ENCODE data around the gene ZSCAN5A.
"Not testable (repeated sequence)": the region's sequence is repeated elsewhere in the genome, so short reads cannot be mapped to it uniquely, and the experiment has no call there.

The ZSCAN5A gene, protein sequence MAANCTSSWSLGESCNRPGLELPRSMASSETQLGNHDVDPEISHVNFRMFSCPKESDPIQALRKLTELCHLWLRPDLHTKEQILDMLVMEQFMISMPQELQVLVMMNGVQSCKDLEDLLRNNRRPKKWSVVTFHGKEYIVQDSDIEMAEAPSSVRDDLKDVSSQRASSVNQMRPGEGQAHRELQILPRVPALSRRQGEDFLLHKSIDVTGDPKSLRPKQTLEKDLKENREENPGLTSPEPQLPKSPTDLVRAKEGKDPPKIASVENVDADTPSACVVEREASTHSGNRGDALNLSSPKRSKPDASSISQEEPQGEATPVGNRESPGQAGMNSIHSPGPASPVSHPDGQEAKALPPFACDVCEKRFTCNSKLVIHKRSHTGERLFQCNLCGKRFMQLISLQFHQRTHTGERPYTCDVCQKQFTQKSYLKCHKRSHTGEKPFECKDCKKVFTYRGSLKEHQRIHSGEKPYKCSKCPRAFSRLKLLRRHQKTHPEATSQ

DNA sequence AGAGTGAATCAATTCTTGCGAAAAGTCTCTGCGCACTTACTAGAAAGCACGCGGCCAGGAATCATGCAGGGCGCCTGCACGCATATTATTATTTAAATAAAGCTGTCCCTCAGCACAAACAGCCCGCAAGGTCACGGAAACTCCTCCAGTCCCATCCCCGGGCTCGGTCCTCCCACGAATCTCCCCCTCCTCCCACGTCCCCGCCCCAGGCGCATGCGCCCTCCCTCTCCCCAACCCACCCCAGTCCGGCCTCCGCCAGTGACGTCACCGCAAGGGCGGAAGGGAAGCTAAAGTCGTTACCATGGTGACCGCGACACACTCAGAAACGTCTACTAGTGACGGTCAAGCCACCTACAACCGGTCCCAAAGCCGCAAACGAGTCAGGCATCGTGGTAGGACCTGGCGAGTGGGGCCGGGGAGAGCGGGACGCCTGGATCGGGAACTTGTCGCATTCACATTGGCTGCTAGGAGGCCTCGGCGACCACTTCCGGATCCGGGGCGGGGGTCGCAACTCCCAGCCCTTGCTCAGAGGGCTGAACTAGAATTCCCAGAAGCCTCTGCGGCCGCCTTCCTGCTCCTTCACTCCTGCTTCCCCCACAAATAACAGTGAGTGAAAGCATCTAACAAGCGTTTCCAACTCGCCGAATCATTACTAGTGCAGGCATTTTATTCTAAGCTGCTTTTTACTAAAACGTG, at the start of gene ZSCAN5A:
Gene ZSCAN5A, minus strand, starts transcription at position 459 of the 696 bp plus-strand sequence. CDS start 89,793 bp downstream, outside the sequence.
- peak; percentile 99 for DNase-seq (ENCODE audit: low spot score)

DNA sequence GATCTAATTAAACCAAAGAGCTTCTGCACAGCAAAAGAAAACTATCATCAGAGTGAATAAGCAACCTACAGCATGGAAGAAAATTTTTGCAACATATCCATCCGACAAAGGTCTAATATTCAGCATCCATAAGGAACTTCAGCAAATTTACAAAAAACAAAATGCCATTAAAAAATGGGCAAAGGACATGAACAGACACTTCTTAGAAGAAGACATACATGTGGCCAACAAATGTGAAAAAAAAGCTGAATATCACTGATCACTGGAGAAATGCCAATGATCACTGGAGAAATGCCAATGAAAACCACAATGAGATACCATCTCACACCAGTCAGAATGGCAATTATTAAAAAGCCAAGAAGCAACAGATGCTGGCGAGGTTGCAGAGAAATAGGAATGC, 46.2 kb upstream of the ZSCAN5A start:
- DNase-seq (ENCODE audit: low spot score): no peak

DNA sequence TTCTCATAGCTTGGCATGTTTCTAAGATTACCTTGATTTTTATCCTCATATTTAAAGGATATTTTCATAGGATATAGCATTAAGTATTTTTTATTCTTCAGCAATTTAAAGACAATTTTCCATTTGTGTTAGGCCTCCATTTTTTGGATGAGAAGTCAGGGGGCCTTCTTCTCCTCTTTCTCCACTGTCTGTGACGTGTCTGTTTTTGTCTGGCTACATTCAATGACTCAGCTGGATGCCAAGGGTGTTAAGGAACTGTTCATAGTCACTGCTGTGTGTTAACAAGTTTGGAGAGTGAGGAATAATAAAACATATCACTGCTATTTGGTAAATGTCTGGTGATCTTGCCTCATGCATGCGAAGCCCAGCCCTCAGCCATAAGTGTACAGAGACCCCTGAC, 42.3 kb upstream of the ZSCAN5A start:
- no peak for DNase-seq (ENCODE audit: low spot score)

DNA sequence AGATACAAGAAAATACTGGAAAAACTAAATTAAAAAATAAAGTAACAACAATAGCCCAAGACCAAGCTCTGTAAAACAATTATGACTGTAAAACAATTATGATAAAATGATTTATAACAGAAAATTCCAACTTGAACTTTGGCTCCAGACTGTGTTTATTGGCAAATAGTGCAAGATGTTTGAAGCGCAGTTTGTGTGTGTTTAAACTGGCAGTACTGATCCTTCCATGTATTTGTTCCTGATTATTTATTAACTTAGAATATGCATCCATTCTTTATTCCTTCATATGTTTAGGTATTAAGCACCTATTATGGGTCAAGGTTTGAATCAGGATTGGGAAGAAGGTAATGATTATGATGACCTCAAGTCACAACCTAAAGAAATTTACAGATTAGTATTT, 40.9 kb upstream of the ZSCAN5A start:
- no peak for DNase-seq (ENCODE audit: low spot score)

DNA sequence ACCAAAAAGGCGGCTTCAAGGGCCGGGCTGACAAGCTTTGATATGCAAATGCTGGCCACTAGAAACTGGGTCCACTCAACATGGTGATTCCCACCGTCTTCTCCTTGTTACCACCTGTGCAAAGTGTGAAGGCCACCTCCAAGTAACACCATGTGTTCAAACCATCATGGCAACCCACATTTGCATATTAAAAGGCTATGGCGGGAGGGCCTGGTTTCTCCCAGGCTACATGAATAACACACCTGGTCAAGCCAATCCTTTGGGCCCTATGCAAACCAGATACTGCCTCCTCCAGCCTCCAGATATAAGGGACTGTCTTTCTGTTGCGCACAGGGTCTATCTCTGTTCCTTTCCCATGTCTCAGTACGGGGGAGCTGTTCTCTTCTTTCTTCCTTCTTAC, 36.6 kb upstream of the ZSCAN5A start:
- DNase-seq (ENCODE audit: low spot score): no peak

DNA sequence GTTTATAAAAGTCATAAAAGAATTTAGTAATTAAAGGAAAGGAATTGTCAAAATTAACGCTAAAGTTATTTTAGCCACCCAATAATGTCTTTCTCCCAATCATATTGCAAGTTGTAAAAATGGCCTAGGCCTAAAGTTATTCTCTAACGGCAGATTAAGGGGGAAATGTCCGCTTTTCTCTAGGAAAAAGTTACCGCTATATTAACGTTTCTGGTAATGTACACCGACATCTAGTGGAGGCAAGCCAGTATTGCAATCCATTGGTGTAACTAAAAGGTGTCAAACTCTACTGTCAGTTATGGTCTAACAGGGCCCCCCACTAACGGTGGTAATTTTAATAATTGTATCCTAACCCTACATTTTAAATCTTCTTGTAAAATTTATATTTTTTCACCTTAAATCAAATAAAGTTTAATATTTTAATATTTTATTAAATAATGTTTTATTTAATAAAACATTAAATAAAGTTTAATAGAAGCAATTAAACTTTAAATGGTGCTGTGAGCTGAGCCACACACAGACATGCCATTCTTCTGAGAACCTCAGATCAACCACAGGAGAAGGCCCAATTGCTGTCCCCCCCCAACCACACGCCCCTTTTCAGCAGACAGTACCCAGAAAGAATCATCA, 35.9 kb upstream of the ZSCAN5A start:
- no peak for DNase-seq (ENCODE audit: low spot score)

DNA sequence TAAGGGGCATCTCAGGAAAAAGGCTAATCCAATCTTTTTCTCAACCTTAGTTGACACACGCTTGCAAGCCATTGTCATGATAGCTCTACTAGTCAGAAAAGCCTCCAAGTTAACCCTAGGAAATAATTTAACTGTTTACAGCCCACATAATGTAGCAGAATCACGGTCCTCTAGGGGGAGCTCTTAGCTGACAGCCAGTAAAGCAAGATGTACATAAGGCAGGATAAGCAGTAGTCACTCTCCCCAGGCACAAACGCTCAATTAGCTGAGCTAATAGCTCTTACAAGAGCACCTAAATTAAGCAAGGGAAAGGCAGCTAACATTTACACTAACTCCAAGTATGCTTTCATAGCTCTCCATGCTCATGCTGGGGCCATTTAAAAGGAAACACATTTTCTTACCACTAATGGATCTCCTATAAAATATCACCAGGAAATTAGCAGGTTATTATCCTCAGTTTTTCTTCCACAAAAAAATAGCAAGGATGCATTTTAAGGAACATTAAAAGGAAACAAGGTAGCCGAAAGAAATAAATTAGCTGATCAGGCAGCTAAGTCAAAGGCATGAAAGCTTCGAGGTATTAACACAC, 33.7 kb upstream of the ZSCAN5A start:
- no peak for DNase-seq (ENCODE audit: low spot score)

DNA sequence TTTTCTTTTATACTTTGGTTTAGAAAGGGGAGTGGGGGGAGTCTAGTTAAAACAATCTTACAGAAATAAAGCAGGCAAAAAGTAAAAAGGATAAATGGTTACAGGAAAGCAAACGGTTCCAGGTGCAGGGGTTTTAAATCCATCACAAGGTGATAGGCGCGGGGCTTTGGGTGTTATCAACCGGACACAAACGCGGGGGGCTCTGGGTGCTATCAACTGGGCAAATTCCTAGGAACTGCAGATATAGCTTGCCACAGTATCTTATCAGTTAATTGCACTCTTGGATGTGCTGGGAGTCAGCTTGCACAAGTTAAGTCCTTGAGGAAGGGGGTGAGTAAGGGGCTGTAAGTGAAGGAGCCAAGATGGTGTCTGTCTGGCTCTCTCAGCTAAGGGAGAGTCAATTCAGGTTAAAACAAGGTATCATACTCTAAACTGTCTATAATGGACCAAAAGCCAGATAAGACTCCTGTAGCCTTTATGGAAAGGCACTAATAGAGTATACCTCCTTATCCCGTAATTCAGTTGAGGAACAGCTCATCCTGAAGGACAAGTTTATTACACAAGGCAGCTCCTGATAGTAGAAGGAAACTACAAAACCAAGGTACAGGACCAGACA, 32.6 kb upstream of the ZSCAN5A start:
- no peak for DNase-seq (ENCODE audit: low spot score)

DNA sequence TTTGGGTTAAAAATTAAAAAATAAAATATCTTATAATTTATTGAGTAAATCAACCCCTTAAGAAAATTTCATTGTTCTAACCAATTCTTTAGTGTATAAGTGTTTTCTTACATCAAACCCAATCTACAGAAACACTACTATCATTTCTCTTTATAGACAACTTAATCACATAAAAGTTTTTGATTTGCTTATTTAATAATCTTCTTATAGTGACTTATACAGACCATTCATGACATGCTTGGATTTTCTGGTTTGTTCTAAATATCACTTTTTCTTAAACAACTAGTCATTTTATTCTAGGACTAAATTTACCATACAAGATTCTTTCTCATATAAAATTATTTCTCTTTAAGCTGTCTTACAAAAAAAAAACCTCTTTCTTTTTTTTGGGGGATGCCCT, 27.3 kb upstream of the ZSCAN5A start:
- DNase-seq (ENCODE audit: low spot score): no peak

DNA sequence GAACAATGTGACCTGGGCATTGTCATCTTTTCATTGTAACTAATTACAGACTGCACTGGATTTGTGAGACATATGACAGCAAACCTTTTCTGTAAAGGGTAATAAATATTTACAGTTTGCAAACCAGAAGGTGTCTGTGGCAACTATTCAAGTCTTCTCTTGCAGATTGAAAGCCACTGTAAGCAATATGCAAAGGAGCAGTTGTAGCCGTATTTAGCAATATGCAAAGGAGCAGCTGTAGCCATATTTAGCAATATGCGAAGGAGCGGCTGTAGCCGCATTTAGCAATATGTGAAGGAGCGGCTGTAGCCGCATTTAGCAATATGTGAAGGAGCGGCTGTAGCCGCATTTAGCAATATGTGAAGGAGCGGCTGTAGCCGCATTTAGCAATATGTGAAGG, 24.4 kb upstream of the ZSCAN5A start:
- not testable (repeated sequence) for DNase-seq (ENCODE audit: low spot score)

DNA sequence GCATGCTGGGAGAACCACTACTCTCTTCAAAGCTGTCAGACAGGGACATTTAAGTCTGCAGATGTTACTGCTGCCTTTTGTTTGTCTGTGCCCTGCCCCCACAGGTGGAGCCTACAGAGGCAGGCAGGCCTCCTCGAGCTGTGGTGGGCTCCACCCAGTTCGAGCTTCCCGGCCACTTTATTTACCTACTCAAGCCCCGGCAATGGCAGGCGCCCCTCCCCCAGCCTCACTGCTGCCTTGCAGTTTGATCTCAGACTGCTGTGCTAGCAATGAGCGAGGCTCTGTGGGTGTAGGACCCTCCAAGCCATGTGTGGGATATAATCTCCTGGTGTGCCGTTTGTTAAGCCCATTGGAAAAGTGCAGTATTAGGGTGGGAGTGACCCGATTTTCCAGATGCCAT, 22.4 kb upstream of the ZSCAN5A start:
- DNase-seq (ENCODE audit: low spot score): not testable (repeated sequence)

DNA sequence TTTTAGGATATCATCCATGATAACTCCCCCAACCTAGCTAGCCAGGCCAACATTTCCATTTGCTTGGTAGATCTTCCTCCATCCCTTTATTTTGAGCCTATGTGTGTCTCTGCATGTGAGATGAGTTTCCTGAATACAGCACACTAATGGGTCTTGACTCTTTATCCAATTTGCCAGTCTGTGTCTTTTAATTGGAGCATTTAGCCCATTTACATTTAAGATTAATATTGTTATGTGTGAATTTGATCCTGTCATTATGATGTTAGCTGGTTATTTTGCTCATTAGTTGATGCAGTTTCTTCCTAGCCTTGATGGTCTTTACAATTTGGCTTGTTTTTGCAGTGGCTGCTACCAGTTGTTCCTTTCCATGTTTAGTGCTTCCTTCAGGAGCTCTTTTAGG, 20.7 kb upstream of the ZSCAN5A start:
- DNase-seq (ENCODE audit: low spot score): not testable (repeated sequence)

DNA sequence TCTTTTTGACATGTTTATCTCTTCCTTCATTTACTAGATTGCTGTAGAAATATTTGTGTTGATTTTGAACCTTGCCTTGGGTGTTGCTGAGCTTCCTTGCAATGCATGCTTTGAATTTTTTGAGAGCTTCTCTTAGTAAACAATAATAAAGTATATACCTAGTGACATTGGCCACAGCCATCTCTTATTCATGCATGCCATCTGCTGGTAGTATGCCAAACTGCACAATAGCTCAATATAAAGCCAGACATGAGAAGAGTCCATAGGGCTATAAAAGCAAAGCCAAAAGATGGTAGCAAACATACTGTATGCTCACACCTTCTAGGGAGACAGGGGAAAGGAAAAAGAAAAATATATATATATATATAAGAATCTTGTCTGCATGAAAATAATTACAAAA, 18.9 kb upstream of the ZSCAN5A start:
- no peak for DNase-seq (ENCODE audit: low spot score)

DNA sequence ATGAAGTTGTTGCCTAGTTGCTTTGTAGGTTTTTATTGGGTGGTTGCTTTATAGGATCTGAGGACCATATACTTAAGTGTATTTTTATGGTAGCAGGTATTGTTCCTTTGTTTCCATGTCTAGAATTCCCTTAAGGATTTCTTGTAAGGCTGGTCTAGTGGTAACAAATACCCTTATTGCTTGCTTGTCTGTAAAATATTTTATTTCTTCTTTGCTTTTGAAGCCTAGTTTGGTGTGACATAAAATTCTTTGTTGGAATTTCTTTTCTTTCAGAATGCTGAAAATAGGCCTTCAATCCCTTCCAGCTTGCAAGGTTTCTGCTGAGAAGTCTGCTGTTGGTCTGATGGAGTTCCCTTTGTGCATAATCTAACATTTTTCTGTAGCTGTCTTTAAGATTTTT, 18.1 kb upstream of the ZSCAN5A start:
- DNase-seq (ENCODE audit: low spot score): no peak

DNA sequence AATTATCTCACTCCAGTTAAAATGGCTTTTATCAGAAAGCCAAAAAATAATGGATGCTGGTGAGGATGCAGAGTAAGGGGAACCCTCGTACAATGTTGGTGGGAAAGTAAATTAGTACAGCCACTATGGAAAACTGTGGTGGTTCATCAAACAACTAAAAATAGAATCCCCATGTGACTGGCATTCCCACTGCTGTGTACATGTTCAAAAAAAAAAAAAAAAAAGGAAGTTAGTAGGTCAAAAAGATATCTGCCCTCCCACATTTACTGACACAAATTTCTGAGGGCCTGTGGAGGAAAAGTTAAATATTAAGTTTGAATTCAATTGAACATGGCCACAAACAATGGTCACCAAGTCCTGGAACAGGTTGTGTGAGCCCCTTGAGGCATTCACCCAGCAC, 9.8 kb upstream of the ZSCAN5A start:
- DNase-seq (ENCODE audit: low spot score): no peak

DNA sequence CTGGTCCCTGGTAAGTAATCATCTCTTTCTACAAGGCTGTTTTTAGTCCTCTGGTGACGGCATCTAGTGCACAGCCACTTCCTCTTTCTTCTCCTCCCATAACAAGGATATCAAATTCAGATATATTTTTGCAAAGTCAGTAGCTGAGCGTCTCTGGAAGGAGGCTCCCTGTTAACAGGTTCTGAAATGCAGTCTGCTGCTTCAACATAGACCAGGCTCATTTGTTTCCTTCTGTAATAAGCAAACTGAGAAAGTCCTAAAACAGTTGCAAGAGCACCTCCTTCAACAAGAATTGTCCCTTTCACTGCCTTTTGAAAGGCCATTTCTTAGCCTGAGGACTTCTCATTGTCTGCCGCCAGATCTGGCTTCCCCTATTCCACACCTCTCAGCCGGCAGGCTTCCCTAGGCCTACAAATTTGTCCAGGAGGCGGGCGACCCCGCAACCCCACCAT, 7.4 kb upstream of the ZSCAN5A start:
- DNase-seq (ENCODE audit: low spot score): no peak

DNA sequence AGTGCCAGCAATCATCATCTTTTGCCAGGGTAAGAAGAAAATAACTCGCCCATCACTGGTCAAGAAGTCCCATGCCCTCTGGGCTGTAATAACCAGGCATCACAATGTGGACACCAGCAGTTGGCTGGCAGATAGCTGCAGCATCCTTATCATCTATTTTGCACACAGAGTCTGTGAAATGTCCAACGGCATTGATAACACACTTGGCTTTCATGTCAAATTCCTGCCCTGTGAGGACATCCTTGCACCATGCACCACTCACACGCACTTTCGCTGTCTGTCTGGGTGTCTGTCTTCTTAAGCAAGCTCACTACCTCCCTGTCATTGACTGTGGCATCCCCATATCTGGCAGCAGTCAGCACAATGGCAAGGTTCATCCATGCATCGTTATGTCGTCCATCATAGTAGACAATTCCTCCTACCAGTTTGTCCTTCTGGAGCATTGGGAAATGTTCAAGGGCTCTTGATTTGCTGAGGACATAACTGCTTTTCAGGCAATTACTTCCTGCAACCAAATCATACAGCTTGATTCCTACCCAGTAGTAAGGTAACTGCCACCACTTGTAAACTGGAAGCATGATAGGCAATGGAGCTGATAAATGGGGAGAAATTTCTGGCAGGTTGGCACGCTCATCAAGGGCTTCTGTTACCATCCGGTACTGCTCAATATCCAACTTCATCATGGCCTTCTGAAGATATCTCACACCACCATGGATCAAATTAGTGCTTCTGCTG, 6.8 kb upstream of the ZSCAN5A start:
- no peak for DNase-seq (ENCODE audit: low spot score)

DNA sequence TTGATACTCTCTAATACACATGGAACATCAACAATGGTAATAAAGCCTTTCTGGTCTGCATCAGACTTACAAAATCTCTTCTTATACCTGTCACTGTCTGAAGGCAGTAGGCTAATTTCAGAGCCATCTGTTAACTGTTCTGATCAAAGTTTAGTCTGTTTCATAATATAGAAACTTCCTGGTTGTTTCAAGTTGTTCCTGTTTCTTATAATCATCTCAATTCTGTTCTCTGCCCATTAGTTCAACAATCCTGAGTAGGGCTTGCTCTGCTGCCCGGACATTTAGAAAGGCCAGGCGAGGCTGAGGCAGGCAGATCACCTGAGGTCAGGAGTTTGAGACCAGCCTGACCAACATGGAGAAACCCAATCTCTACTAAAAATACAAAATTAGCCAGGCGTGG, 5.4 kb upstream of the ZSCAN5A start:
- DNase-seq (ENCODE audit: low spot score): no peak

DNA sequence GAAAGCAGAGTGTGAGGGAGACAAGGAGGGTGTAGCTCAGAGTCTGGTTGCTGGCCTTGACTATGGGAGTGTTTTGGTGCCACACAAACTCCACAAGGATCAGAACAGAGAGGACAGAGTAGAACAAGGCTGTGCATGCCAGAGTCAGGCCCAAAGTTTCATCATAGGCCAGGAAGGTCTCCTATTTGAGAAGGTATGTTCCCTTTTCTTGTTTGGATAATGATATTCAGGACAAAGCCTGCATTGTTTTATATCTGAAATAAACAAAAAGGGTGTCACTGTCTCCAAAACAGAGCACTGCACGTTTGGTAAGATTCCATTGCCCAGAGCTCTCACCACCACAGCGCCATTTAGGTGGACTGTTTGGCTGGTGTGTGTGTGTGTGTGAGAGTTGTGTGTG, 3.1 kb upstream of the ZSCAN5A start:
- no peak for DNase-seq (ENCODE audit: low spot score)

DNA sequence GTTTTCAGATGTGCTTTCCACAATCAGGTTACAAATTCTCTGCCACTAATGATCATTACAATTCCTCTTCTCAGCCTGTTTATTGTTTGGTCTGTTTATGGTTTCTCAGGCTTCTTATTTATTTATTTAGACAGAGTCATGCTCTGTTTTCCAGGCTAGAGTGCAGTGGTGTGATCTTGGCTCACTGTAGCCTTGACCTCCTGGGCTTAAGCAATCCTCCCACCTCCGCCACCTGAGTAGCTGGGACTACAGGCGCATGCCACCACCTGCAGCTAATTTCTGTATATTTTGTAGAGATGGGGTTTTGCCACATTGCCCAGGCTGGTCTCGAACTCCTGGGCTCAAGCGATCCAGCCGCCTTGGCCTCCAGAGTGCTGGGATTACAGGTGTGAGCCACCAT, 2.1 kb upstream of the ZSCAN5A start:
- no peak for DNase-seq (ENCODE audit: low spot score)
